Measurements from ENCODE around the gene PHF21A. TPM values are rescaled to one million over a fixed set of nuclear protein-coding genes. Genes with fewer than 3 reads are reported as not detected.

Gene PHF21A
- total RNA-seq (100 to 1,000 TPM; 103 to 105 TPM), total RNA-seq (40.2 to 57.7 reads per million in 2 donors)

DNA sequence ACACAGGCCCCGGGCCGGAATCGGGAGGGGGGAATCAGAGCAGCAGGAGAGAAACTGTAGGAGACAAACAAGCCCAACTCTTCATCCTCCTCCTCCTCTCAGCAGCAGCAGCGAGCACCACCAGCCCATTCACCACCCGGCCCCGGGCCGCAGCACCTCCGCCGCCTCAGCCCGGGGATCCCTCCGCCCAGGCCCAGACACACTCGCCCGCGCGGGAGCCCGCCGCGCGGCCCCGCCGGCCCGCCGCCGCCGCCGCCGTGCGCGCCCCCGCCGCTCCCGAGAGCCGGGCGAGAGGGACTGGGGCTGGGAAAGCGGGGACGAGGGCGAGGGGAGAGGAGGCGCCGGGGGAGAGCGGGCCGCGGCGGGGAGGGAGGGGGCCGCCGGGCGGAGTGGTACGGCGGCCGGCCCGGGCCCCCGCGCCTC is at the start of gene PHF21A:
Gene PHF21A, minus strand, starts transcription at position 154 of the 423 bp plus-strand sequence. CDS start 37,235 bp downstream, outside the sequence.
- H3K36me3 Mint-ChIP-seq (ENCODE audit: low read depth): peaks cover 9% of the 10 kb centered on the region
- peak within 1 kb of the TSS; percentile 99 for H3K27ac Mint-ChIP-seq
- H3K4me1 Mint-ChIP-seq: peaks cover 38% of the 10 kb centered on the region

GRCh38 chr11:46170797-46171196 is 49.5 kb upstream of the PHF21A start:
- no peak overlapping the region for H3K4me3 Mint-ChIP-seq
- H3K9me3 ChIP-seq (ENCODE audit: control insufficient read depth, low read length, poor library complexity, severe bottlenecking): no peaks in the 10 kb centered on the region
- H3K36me3 Mint-ChIP-seq (ENCODE audit: low read depth): no peaks in the 10 kb centered on the region

More for the DNA sequence above, at the start of gene PHF21A:
- peak; percentile 84 to 85 (median 85) for DNase-seq
- Mint-ChIP-seq H3K4me3 (peak within 1 kb of the TSS; percentile 99), H3K27me3 (no peaks in the 10 kb centered on the region)
- ATAC-seq: peak; percentile 70
- H3K9me3 ChIP-seq (ENCODE audit: control insufficient read depth, low read length, poor library complexity, severe bottlenecking): no peaks in the 10 kb centered on the region

DNA sequence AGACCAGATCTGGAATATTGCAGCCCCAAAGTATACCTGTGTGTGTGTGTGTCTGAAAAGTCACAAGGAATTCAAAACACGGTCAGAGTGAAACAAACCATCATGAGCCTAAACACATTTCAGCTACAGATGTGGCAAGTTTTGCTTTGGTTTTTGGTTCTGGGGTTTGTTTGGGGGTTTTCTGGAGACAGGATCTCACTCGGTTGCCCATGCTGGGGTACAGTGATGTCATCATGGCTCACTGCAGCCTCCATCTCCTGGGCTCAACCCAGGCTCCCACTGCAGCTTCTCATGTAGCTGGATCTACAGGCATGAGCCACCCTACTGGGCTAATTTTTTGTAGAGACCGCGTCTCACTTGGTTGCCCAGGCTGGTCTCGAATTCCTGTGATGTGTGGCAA is 41.4 kb upstream of the PHF21A start:
- Mint-ChIP-seq H3K4me3 (no peak overlapping the region), H3K36me3 (ENCODE audit: low read depth) (peaks cover 11% of the 10 kb centered on the region), H3K27me3 (peaks cover 89% of the 10 kb centered on the region), H3K4me1 (peaks cover 3% of the 10 kb centered on the region), H3K27ac (peak overlapping the region; percentile 61)
- no peak for ATAC-seq
- H3K9me3 ChIP-seq (ENCODE audit: control insufficient read depth, low read length, poor library complexity, severe bottlenecking): no peaks in the 10 kb centered on the region
- DNase-seq: no peak

More at GRCh38 chr11:46170797-46171196, 49.5 kb upstream of the PHF21A start:
- DNase-seq (no peak), ATAC-seq (no peak)
- H3K27ac Mint-ChIP-seq: no peak overlapping the region
- H3K27me3 Mint-ChIP-seq: peaks cover 51% of the 10 kb centered on the region
- no peaks in the 10 kb centered on the region for H3K4me1 Mint-ChIP-seq

DNA sequence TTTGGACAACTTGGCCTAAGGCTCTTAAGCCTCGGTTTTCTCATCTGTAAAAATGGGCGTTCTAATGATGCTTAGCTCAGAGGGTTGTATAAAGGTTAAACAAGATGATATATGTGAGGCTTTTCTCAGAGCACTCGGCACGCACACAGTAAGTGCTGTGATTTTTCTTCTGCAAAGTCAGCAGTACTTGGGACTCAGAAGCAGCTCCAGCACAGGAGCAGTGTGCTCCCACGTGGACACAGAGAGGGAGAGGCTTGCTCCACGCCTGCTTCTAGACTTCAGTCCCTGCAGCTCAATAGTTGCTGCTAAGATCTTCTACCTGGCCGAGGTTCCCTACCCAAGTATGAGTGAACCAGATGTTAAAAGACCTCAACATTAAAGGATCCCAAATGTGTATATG is 39.9 kb upstream of the PHF21A start:
- no peak for DNase-seq
- Mint-ChIP-seq H3K4me3 (no peak overlapping the region), H3K36me3 (ENCODE audit: low read depth) (peaks cover 11% of the 10 kb centered on the region), H3K27me3 (peaks cover 82% of the 10 kb centered on the region), H3K27ac (no peak overlapping the region), H3K4me1 (peaks cover 3% of the 10 kb centered on the region)
- no peak for ATAC-seq
- no peaks in the 10 kb centered on the region for H3K9me3 ChIP-seq (ENCODE audit: control insufficient read depth, low read length, poor library complexity, severe bottlenecking)

DNA sequence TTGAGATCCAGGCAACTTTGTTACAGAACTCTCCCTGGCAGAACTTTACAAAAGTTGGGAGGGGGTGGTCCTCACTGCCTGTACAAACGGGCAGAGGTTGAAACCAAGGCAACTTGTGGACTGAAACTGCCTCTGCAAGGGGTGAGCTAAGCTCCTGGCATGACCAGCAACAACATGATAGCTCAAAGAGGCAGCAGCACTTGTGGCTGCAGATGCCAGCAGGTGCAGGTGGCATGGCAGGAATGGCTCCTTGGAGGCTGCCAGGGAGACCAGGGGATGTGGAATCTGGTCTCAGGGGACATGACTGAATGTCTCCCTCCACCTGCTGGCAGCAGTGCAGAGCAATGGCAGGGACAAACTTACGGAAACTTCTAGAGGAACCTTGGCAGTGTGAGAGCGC is 38.8 kb upstream of the PHF21A start:
- Mint-ChIP-seq H3K4me3 (no peak overlapping the region), H3K4me1 (peaks cover 3% of the 10 kb centered on the region), H3K27me3 (peaks cover 71% of the 10 kb centered on the region), H3K36me3 (ENCODE audit: low read depth) (peaks cover 11% of the 10 kb centered on the region), H3K27ac (no peak overlapping the region)
- DNase-seq (no peak), ATAC-seq (no peak)
- H3K9me3 ChIP-seq (ENCODE audit: control insufficient read depth, low read length, poor library complexity, severe bottlenecking): no peaks in the 10 kb centered on the region

GRCh38 chr11:46159680-46160079 is 38.4 kb upstream of the PHF21A start:
- ATAC-seq: no peak
- Mint-ChIP-seq H3K4me3 (no peak overlapping the region), H3K4me1 (peaks cover 3% of the 10 kb centered on the region), H3K27me3 (peaks cover 67% of the 10 kb centered on the region), H3K36me3 (ENCODE audit: low read depth) (peaks cover 11% of the 10 kb centered on the region), H3K27ac (no peak overlapping the region)
- H3K9me3 ChIP-seq (ENCODE audit: control insufficient read depth, low read length, poor library complexity, severe bottlenecking): no peaks in the 10 kb centered on the region
- no peak for DNase-seq

GRCh38 chr11:46149826-46150225 is 28.6 kb upstream of the PHF21A start:
- Mint-ChIP-seq H3K4me3 (no peak overlapping the region), H3K36me3 (ENCODE audit: low read depth) (no peaks in the 10 kb centered on the region), H3K4me1 (peaks cover 2% of the 10 kb centered on the region), H3K27ac (no peak overlapping the region), H3K27me3 (peaks cover 4% of the 10 kb centered on the region)
- DNase-seq: no peak
- ATAC-seq: no peak
- H3K9me3 ChIP-seq (ENCODE audit: control insufficient read depth, low read length, poor library complexity, severe bottlenecking): no peaks in the 10 kb centered on the region

- Mint-ChIP-seq H3K36me3 (ENCODE audit: low read depth) (no peaks in the 10 kb centered on the region), H3K27ac (no peak overlapping the region), H3K27me3 (peaks cover 5% of the 10 kb centered on the region), H3K4me1 (peaks cover 2% of the 10 kb centered on the region), H3K4me3 (no peak overlapping the region)
- DNase-seq (no peak), ATAC-seq (no peak)
- H3K9me3 ChIP-seq (ENCODE audit: control insufficient read depth, low read length, poor library complexity, severe bottlenecking): no peaks in the 10 kb centered on the region
Observed at GRCh38 chr11:46149342-46149741, 28.1 kb upstream of the PHF21A start.

DNA sequence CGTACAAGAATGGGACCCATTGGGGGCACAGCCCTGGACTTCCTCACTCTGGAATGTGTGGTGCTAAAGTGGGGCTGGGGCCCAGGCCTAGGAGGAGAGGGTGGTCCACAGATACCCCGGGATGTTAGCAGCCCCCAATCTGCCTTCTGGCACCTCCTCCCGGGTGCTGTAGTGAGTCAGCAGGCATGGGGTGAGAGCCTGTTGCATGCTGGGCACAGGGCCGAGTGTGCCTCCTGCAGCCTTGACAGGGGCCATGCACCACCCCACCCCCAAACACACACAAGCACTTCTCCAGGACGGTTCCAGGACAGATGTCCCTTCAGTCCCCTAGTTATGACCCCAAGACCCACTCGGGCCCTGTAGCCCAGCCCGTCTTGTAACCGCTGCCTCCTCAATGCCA is 23.5 kb upstream of the PHF21A start:
- no peak for ATAC-seq
- H3K9me3 ChIP-seq (ENCODE audit: control insufficient read depth, low read length, poor library complexity, severe bottlenecking): no peaks in the 10 kb centered on the region
- no peak for DNase-seq
- Mint-ChIP-seq H3K4me1 (peaks cover 2% of the 10 kb centered on the region), H3K4me3 (no peak overlapping the region), H3K27me3 (peaks cover 5% of the 10 kb centered on the region), H3K27ac (no peak overlapping the region), H3K36me3 (ENCODE audit: low read depth) (no peaks in the 10 kb centered on the region)

DNA sequence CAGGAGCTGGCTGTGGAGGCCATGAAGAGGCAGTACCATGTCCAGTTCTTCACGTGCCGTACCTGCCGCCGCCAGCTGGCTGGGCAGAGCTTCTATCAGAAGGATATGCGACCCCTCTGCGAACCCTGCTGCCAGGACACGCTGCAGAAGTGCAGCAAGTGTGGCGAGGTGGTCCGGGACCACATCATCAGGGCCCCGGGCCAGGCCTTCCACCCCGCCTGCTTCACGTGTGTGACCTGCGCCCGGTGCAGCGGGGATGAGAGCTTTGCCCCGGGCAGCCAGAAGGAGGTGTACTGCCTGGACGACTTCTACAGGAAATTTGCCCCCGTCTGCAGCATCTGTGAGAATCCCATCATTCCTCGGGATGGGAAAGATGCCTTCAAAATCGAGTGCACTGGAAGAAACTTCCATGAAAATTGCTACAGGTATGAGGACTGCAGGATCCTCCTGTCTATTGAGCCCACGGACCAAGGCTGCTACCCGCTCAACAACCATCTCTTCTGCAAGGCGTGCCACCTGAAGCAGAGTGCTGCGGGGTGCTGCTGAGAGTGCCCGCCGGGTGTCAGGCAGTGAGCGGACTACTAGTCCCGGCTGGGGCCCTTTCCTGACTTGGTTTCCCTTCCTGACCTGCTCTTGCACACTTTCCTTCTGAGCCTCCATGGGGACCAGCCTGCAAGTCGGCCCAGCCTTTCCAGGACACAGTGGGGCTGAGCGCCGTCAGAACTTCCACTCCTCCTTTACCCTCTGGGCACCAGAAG is 22.0 kb upstream of the PHF21A start:
- Mint-ChIP-seq H3K4me1 (no peaks in the 10 kb centered on the region), H3K27ac (no peak overlapping the region), H3K27me3 (peaks cover 9% of the 10 kb centered on the region), H3K4me3 (no peak overlapping the region), H3K36me3 (ENCODE audit: low read depth) (no peaks in the 10 kb centered on the region)
- ATAC-seq (no peak), DNase-seq (no peak)
- no peaks in the 10 kb centered on the region for H3K9me3 ChIP-seq (ENCODE audit: control insufficient read depth, low read length, poor library complexity, severe bottlenecking)

- Mint-ChIP-seq H3K27me3 (peaks cover 9% of the 10 kb centered on the region), H3K4me3 (no peak overlapping the region), H3K36me3 (ENCODE audit: low read depth) (no peaks in the 10 kb centered on the region), H3K4me1 (no peaks in the 10 kb centered on the region), H3K27ac (no peak overlapping the region)
- ATAC-seq: no peak
- no peak for DNase-seq
- no peaks in the 10 kb centered on the region for H3K9me3 ChIP-seq (ENCODE audit: control insufficient read depth, low read length, poor library complexity, severe bottlenecking)
Observed at GRCh38 chr11:46142561-46142960, 21.3 kb upstream of the PHF21A start.

DNA sequence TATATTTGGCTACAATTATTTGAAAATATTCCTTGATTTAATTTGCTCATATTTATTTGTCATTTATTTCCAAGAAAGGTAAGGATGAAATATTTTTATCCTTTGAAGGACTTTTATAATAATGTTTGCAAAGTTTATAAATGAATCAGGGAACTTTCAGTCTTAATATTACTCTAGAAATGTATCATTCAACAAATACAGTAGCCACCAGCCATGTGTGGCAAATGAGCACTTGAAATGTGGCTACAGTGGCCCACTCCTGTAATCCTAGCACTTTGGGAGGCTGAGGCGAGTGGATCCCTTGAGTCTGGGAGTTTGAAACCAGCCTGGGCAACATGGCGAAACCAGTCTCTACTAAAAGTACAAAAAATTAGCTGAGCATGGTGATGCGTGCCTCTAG is 20.3 kb upstream of the PHF21A start:
- Mint-ChIP-seq H3K4me1 (no peaks in the 10 kb centered on the region), H3K27me3 (peaks cover 9% of the 10 kb centered on the region), H3K36me3 (ENCODE audit: low read depth) (no peaks in the 10 kb centered on the region), H3K4me3 (no peak overlapping the region), H3K27ac (no peak overlapping the region)
- no peak for DNase-seq
- no peaks in the 10 kb centered on the region for H3K9me3 ChIP-seq (ENCODE audit: control insufficient read depth, low read length, poor library complexity, severe bottlenecking)
- no peak for ATAC-seq

- no peak for ATAC-seq
- H3K36me3 Mint-ChIP-seq (ENCODE audit: low read depth): no peaks in the 10 kb centered on the region
- H3K4me3 Mint-ChIP-seq: no peak overlapping the region
- peaks cover 4% of the 10 kb centered on the region for H3K27me3 Mint-ChIP-seq
- H3K4me1 Mint-ChIP-seq: peaks cover 4% of the 10 kb centered on the region
- no peak for DNase-seq
- H3K9me3 ChIP-seq (ENCODE audit: control insufficient read depth, low read length, poor library complexity, severe bottlenecking): no peaks in the 10 kb centered on the region
- no peak overlapping the region for H3K27ac Mint-ChIP-seq
Observed at GRCh38 chr11:46134540-46134939, 13.3 kb upstream of the PHF21A start.

GRCh38 chr11:46134061-46134460 is 12.8 kb upstream of the PHF21A start:
- DNase-seq (no peak), ATAC-seq (no peak)
- Mint-ChIP-seq H3K4me3 (no peak overlapping the region), H3K36me3 (ENCODE audit: low read depth) (no peaks in the 10 kb centered on the region), H3K27ac (no peak overlapping the region), H3K4me1 (peaks cover 8% of the 10 kb centered on the region), H3K27me3 (peaks cover 4% of the 10 kb centered on the region)
- no peaks in the 10 kb centered on the region for H3K9me3 ChIP-seq (ENCODE audit: control insufficient read depth, low read length, poor library complexity, severe bottlenecking)
